ENCODE results near the gene EED. TPM values are rescaled to one million over a fixed set of nuclear protein-coding genes. Genes with fewer than 3 reads are reported as not detected.

The EED gene
- total and polyA plus RNA-seq, 2 experiments from 2014 or later: 15.0 to 19.4 TPM

DNA sequence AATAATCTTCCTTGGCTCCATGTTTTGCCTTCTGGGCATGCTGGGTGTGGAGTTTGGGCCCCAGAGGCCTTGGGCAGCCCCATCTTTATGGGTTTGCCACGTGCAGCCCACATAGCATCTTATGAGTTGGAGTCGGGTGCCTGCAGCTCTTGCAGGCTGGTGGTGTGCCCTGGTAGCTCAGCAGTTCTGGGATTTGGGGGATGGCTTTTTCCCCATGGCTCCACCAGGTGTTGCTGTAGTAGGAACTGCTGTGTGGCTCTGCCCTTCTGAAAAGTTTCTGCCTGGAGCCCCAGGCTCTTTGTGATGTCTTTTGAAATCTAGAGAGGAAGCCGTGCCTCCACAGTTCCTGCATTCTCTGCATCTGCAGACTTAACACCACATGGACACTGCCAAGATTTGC, 16.8 kb downstream of the EED start:
- WGBS, 2 experiments (ENCODE audit: low coverage in 1 of 2, low lambda C conversion rate in 2 of 2, missing lambda C conversion rate in 2 of 2): 97 to 98% methylated on average over 3 of the region's 3 CpGs
- H3K4me1 ChIP-seq (ENCODE audit: insufficient read depth): no peaks in the 10 kb centered on the region
- in situ Hi-C loops (cut with MboI): no loop called here
- H3K9me3 ChIP-seq (ENCODE audit: low read depth): no peaks in the 10 kb centered on the region
- no peaks in the 10 kb centered on the region for H3K27me3 ChIP-seq (replicated peaks; ENCODE audit: insufficient read depth)
- peaks cover 25% of the 10 kb centered on the region for H3K36me3 ChIP-seq (ENCODE audit: low read depth)
- H3K79me2 ChIP-seq (ENCODE audit: insufficient read depth): peaks cover 60% of the 10 kb centered on the region
- H2AFZ ChIP-seq: no peak overlapping the region
- no peak overlapping the region for H3K4me2 ChIP-seq (ENCODE audit: unreplicated experiment)
- no peak overlapping the region for H3K9ac ChIP-seq
- no peak overlapping the region for H3K4me3 ChIP-seq
- H3K27ac ChIP-seq: no peak overlapping the region
- TF ChIP-seq EZH2 (IDR thresholded peaks at IDR 0.05; ENCODE audit: insufficient read depth, poor library complexity, severe bottlenecking): no peak
- no peak for TF ChIP-seq EZH2phosphoT487 (IDR thresholded peaks at IDR 0.05; ENCODE audit: insufficient read depth, low read depth)
- DNase-seq: no peak
- no peaks in the 10 kb centered on the region; the same call in 1 of the 2 replicates for H3F3A ChIP-seq (ENCODE audit: insufficient read depth)
- no peaks in the 10 kb centered on the region for H4K20me1 ChIP-seq (ENCODE audit: insufficient read depth)
- no peaks in the 10 kb centered on the region for H3K9me2 ChIP-seq (ENCODE audit: insufficient read depth)

DNA sequence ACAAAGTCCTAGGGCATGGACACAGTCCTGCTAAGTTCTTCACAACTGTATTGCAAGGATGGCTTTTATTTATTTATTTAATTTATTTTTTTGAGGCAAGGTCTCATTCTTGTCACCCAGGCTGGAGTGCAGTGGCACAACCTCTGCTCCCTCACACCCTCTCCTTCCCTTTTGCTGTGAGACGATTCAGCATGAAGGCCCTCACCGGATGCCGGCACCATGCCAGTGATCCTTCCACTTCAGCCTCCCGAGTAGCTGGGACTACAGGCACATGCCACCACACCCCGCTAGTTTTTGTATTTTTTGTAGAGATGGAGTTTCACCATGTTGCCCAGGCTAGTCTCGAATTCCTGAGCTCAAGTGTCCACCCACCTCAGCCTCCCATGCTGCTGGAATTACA, 17.8 kb downstream of the EED start:
- no peak for DNase-seq
- 86 to 87% methylated on average over 6 of the region's 6 CpGs for WGBS, 2 experiments (ENCODE audit: low coverage in 1 of 2, low lambda C conversion rate in 2 of 2, missing lambda C conversion rate in 2 of 2)
- Histone ChIP-seq H3K9me3 (ENCODE audit: low read depth) (no peaks in the 10 kb centered on the region), H3K4me3 (no peak overlapping the region), H3K9me2 (ENCODE audit: insufficient read depth) (no peaks in the 10 kb centered on the region), H3K27me3 (replicated peaks; ENCODE audit: insufficient read depth) (no peaks in the 10 kb centered on the region), H2AFZ (no peak overlapping the region), H3K36me3 (ENCODE audit: low read depth) (peaks cover 21% of the 10 kb centered on the region), H3K79me2 (ENCODE audit: insufficient read depth) (peaks cover 56% of the 10 kb centered on the region), H3K4me2 (ENCODE audit: unreplicated experiment) (no peak overlapping the region), H3F3A (ENCODE audit: insufficient read depth) (no peaks in the 10 kb centered on the region; the same call in 1 of the 2 replicates), H3K4me1 (ENCODE audit: insufficient read depth) (no peaks in the 10 kb centered on the region), H3K9ac (no peak overlapping the region), H3K27ac (no peak overlapping the region), H4K20me1 (ENCODE audit: insufficient read depth) (no peaks in the 10 kb centered on the region)
- in situ Hi-C loops (cut with MboI): no loop called here
- TF ChIP-seq EZH2phosphoT487 (IDR thresholded peaks at IDR 0.05; ENCODE audit: insufficient read depth, low read depth) (no peak), EZH2 (IDR thresholded peaks at IDR 0.05; ENCODE audit: insufficient read depth, poor library complexity, severe bottlenecking) (no peak)

GRCh38 chr11:86264649-86265048, 20.1 kb downstream of the EED start:
- Histone ChIP-seq H2AFZ (no peak overlapping the region), H3K9ac (no peak overlapping the region), H4K20me1 (ENCODE audit: insufficient read depth) (no peaks in the 10 kb centered on the region), H3K79me2 (ENCODE audit: insufficient read depth) (peaks cover 49% of the 10 kb centered on the region), H3K4me2 (ENCODE audit: unreplicated experiment) (no peak overlapping the region), H3K27me3 (replicated peaks; ENCODE audit: insufficient read depth) (no peaks in the 10 kb centered on the region), H3K4me1 (ENCODE audit: insufficient read depth) (no peaks in the 10 kb centered on the region), H3K36me3 (ENCODE audit: low read depth) (peaks cover 29% of the 10 kb centered on the region), H3F3A (ENCODE audit: insufficient read depth) (no peaks in the 10 kb centered on the region; the same call in 1 of the 2 replicates), H3K9me3 (ENCODE audit: low read depth) (no peaks in the 10 kb centered on the region), H3K4me3 (no peak overlapping the region), H3K9me2 (ENCODE audit: insufficient read depth) (no peaks in the 10 kb centered on the region), H3K27ac (no peak overlapping the region)
- in situ Hi-C loops (cut with MboI): no loop called here
- no peak for DNase-seq
- WGBS, 2 experiments (ENCODE audit: low coverage in 1 of 2, low lambda C conversion rate in 2 of 2, missing lambda C conversion rate in 2 of 2): 95 to 98% methylated on average over 2 of the region's 2 CpGs
- TF ChIP-seq EZH2phosphoT487 (IDR thresholded peaks at IDR 0.05; ENCODE audit: insufficient read depth, low read depth) (no peak), EZH2 (IDR thresholded peaks at IDR 0.05; ENCODE audit: insufficient read depth, poor library complexity, severe bottlenecking) (no peak)

GRCh38 chr11:86265194-86265593, 20.6 kb downstream of the EED start:
- H3K27me3 ChIP-seq (replicated peaks; ENCODE audit: insufficient read depth): no peaks in the 10 kb centered on the region
- peaks cover 49% of the 10 kb centered on the region for H3K79me2 ChIP-seq (ENCODE audit: insufficient read depth)
- peaks cover 34% of the 10 kb centered on the region for H3K36me3 ChIP-seq (ENCODE audit: low read depth)
- no peak overlapping the region for H3K4me2 ChIP-seq (ENCODE audit: unreplicated experiment)
- H2AFZ ChIP-seq: no peak overlapping the region
- H3K4me1 ChIP-seq (ENCODE audit: insufficient read depth): no peaks in the 10 kb centered on the region
- H3K9ac ChIP-seq: no peak overlapping the region
- no peaks in the 10 kb centered on the region for H4K20me1 ChIP-seq (ENCODE audit: insufficient read depth)
- no peak overlapping the region for H3K4me3 ChIP-seq
- no peak overlapping the region for H3K27ac ChIP-seq
- H3F3A ChIP-seq (ENCODE audit: insufficient read depth): no peaks in the 10 kb centered on the region; the same call in 1 of the 2 replicates
- H3K9me2 ChIP-seq (ENCODE audit: insufficient read depth): no peaks in the 10 kb centered on the region
- H3K9me3 ChIP-seq (ENCODE audit: low read depth): no peaks in the 10 kb centered on the region
- no peak for TF ChIP-seq EZH2 (IDR thresholded peaks at IDR 0.05; ENCODE audit: insufficient read depth, poor library complexity, severe bottlenecking)
- no peak for TF ChIP-seq EZH2phosphoT487 (IDR thresholded peaks at IDR 0.05; ENCODE audit: insufficient read depth, low read depth)
- in situ Hi-C loops (cut with MboI): no loop called here
- no peak for DNase-seq

DNA sequence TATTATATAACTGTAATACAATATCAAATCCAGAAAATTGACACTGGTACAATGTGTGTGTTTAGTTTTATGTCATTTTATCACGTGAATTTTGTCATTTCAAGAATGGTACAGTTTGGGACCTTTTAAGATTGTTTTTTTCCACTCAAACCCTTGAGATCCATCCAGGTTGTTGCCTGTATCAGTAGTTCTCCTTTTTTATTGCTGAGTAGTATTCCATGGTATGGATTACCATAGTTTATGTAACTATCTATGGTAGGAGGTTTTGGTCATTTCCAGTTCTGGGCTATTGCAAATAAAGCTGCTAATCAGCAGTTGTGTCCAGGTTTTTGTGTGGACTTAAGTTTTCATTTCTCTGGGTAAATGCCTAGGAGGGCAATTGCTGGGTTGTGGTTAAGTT, 25.1 kb downstream of the EED start:
- Histone ChIP-seq H4K20me1 (ENCODE audit: insufficient read depth) (no peaks in the 10 kb centered on the region), H3K9me3 (ENCODE audit: low read depth) (no peaks in the 10 kb centered on the region), H3K4me2 (ENCODE audit: unreplicated experiment) (no peak overlapping the region), H3K79me2 (ENCODE audit: insufficient read depth) (peaks cover 87% of the 10 kb centered on the region), H3K27ac (no peak overlapping the region), H3K36me3 (ENCODE audit: low read depth) (peaks cover 36% of the 10 kb centered on the region), H3K27me3 (replicated peaks; ENCODE audit: insufficient read depth) (no peaks in the 10 kb centered on the region), H3K9me2 (ENCODE audit: insufficient read depth) (no peaks in the 10 kb centered on the region), H3F3A (ENCODE audit: insufficient read depth) (no peaks in the 10 kb centered on the region; the same call in 1 of the 2 replicates), H2AFZ (no peak overlapping the region), H3K4me1 (ENCODE audit: insufficient read depth) (no peaks in the 10 kb centered on the region), H3K9ac (no peak overlapping the region), H3K4me3 (no peak overlapping the region)
- 95 to 100% methylated on average over 1 of the region's 1 CpG for WGBS, 2 experiments (ENCODE audit: low coverage in 1 of 2, low lambda C conversion rate in 2 of 2, missing lambda C conversion rate in 2 of 2)
- TF ChIP-seq EZH2phosphoT487 (IDR thresholded peaks at IDR 0.05; ENCODE audit: insufficient read depth, low read depth) (no peak), EZH2 (IDR thresholded peaks at IDR 0.05; ENCODE audit: insufficient read depth, poor library complexity, severe bottlenecking) (no peak)
- no peak for DNase-seq
- in situ Hi-C loops (cut with MboI): no loop called here

Measured in GM23248 (cell line).